ENCODE results near the gene COMMD9. TPM values are rescaled to one million over a fixed set of nuclear protein-coding genes. Genes with fewer than 3 reads are reported as not detected.

Gene COMMD9
- total RNA-seq, 1 donor from 2014 or later, result 32.5 TPM

- DNase-seq, result no peak
Observed at GRCh38 chr11:36295926-36296325, 6.7 kb upstream of the COMMD9 start, which contains the start of gene PRR5L. PRR5L (plus strand) TSS chr11:36296288; CDS start chr11:36401122, 104,834 bp downstream.

DNA sequence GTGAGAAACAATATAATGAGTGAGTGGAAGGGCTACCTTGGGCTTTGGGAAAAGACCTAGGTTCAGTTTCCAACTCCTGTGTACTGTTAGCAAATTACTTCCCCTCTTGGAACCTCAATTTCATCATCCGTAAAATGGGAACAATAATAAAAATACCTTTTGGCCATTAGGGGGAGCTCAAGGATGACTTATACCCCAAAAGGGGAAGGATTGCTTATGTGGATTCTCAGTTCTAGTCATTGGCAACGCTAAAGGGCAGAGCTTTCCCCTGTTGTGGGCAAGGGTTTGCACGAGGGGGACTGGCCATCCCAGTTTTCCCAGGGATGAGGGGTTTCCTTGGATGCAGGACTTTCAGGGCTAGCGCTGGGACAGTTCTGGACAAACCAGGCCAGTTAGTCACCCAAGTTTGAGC, 3.1 kb upstream of the COMMD9 start:
- DNase-seq, result peak; percentile 56

GRCh38 chr11:36288442-36289225, 590 bp downstream of the COMMD9 start:
- peak; percentile 8 for DNase-seq

DNA sequence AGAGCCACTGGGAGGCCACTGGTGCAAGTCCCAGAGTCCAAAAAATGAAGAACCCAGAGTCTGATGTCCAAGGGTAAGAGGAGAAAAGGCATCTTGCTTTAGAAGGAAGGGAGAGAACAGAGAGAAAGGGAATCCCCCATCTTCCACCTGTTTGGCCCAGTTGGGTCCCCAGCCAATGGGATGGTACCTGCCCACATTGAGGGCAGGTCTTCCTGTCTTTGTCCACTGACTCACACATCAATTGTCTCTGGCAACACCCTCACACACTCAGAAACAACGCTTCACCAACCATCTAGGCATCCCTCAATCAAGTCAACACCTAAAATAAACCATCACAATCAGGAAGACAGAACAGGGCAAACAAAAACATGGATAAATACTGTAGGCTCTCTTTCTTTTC, 6.3 kb downstream of the COMMD9 start:
- no peak for DNase-seq

DNA sequence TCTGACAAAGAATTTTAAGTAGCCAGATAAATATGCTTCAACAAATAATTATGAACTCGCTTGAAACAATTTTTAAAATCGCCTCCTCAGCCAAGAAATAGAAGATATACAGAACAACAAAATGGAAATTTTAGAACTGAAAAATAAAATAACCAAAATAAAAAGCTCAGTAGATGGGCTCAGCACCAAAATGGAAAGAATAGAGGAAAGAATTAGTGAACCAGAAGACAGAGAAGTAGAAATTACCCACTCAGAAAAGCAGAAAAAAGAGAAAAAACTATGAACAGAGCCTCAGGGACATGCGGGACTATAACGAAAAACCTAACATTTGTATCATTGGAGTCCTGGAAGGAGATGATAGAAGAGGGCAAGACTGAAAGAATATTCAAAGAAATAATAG, 7.4 kb downstream of the COMMD9 start:
- no peak for DNase-seq

- no peak for DNase-seq
Observed at GRCh38 chr11:36280531-36280930, 8.7 kb downstream of the COMMD9 start.

DNA sequence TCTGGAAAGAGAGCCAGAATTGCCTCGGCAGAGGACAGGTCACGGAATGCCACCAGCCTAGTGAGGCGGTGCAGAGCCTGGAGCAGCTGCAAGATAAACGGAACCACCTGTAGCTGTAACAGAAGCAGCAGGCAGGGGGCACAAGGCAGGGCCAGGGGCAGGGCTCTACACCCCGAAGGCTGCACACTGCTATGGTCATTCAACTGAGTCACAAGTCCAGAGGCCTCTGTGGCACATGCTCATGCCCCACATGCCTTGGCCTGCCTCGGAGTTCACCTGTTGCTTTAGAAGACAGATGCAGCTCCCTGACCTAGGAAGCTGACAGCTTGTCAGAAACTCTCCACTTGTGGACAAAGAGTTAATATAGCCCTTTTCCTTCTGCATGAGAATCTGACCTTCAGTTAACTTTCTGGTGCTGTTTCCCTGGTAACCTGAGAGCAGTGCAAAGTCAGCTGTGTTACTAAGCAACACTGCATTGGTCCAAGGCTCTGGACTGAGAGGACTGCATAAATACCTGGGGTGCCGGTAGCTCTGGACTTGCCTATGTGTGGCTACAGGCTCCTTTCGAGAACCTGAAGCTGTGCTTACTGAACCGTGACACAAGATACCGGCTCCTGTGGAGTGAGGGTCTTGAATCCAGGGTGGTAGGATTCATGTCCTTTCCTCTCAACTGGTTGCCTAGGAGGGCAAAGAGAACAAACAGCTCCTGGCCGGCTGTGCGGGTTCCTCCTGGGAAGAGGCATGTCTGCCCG, 10.5 kb downstream of the COMMD9 start:
- DNase-seq, result no peak

- DNase-seq, result no peak
Observed at GRCh38 chr11:36274414-36274813, 14.8 kb downstream of the COMMD9 start.

- DNase-seq, result no peak
Observed at GRCh38 chr11:36273110-36273509, 16.1 kb downstream of the COMMD9 start.

- DNase-seq, result peak; percentile 13
Observed at GRCh38 chr11:36271794-36272407, 17.3 kb downstream of the COMMD9 start.

DNA sequence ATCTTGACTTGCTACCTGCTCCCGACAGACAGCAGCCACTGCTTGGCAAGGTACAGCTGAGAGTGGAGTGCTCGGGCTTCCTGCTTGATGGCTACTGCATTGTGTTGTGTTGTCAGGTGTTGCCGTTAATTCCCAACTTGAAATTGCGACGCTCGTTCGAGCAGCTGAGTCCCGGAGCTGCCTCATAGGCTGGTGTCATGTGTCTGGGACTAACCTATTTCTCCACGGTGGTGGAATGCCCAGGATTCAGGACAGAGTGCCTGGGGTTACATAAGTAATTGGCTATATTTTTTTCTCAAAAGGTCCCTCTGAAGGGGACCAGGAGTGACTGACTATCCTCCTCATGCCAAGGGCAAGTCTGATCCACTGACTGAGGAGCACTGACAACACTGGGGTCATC, 18.5 kb downstream of the COMMD9 start:
- no peak for DNase-seq

DNA sequence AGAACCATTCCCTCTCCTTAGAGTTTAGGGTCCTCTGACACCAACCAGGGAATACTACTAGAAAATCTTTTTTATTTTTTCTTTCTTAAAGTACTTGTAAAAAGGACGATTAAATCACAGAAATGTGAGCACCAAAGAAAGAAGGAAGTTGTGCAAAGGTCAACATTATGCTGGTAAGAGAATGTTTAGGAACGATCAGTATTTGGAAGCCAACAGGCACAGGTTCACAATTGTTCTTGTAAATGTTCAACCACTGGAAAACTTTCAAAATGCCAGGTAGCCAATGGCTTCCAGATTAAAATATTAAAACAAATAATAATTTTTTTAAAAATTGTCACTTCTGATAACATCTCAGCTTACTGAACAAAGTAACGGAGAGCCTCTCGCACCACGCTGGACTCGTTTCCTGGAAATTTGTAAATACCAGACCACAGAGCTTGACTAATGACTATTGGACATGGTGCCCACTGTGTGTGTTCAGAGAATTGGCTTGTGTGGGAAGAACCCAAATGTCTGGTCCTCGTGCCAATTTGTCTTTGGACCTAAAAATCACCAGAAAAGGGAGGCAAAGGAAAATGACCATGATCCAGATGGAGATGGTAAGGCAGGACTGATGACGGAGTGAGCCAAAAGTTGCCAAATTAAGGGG, 20.8 kb downstream of the COMMD9 start:
- no peak for DNase-seq

DNA sequence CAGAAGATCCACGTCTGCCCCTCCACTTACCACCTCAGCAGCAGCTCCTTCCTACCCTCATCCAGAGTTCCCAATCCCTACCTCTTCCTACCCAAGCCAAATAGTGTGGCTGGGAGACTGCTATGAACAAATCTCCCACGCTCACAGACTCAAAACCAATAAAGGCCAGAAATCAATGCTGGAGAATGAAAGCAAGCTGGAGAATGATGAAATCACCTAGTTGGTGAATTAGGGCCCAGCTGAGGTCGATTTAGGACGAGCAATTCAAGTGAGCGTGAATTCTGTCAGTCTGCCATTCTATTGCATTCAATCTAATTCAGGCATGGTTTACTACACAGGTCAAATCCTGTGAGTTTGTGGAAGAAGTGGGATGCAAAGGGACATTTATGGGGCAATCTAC, 22.5 kb downstream of the COMMD9 start:
- DNase-seq, result no peak

- peak; percentile 73 for DNase-seq
Observed at GRCh38 chr11:36265793-36266628, 23.2 kb downstream of the COMMD9 start.

DNA sequence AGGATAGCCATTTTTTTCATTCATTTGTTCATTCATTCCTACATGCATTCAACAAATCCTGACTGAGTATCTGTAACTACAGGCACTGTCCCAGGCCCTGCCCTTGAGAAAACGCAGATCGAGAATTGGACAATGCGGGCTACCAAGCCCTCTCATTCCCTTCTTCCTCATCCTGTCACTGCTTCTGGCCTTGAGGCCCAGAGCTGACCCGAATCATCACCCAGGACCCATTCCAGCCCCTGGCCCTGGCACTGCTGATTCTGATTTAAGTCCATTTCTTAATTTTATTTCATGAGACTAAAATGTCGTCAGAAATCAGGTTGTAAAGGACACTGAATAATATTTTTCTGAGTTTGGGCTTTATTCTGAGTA, 24.3 kb downstream of the COMMD9 start:
- no peak for DNase-seq

- no peak for DNase-seq
Observed at GRCh38 chr11:36264011-36264972, 24.9 kb downstream of the COMMD9 start.

- no peak for DNase-seq
Observed at GRCh38 chr11:36261094-36261493, 28.1 kb downstream of the COMMD9 start.

DNA sequence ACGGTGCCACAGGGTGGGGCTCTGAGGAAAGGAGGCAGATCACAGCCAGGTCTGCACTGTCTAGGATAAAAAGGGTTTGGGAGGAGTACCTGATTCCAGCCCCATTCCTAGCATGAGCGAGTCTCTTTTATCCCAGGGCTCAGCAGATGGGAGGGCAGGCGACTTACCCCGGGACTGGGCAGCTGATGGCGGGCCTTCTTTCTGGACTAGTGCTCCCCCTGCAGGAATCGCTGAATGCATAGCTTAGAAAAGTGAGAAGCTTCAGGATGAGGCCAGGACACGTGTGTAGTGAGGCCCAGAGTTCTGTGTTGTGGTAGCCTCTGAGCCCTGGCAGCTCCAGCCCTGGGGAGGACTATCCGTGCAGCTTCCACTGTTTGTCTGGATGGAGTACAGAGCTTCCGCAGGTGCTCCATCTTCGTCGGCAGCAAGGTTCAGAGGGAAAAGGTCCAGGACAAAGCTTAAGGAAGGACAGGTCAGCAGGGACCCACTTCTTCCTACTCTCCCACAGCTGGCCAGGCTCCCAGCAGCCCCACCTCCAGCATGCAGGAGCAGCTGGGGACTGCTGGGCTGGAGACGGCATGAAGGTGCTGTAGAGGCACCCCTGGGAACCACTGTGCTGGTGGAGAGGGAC, 30.4 kb downstream of the COMMD9 start:
- peak; percentile 88 for DNase-seq

DNA sequence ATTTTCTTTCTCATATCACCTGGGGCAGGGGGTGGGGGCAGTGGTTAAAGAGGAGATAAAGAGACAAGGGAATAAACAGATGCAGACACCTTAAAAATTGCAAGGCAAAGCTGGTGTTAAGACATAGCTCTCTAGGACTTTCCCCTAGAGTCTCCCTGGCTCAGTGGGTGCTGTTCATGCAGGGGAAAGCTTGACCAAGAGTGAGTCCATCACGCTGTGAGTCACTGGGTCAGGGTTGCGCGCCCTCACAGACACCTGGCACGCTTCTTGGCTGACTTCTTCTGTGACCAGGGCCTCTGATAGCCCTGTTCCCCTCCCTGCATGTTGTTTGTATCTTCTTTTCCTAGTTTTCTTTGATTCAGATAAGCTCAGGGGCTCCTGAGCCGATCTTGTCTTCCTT, 31.9 kb downstream of the COMMD9 start:
- DNase-seq, result peak; percentile 27

GRCh38 chr11:36254713-36255112, 34.5 kb downstream of the COMMD9 start:
- peak; percentile 31 for DNase-seq
